Measurements from ENCODE around the gene SIPA1L3.

SIPA1L3 gene

GRCh38 chr19:37981785-37982475 is 74.9 kb downstream of the SIPA1L3 start:
- TF ChIP-seq CTCF (IDR thresholded peaks at IDR 0.05; ENCODE audit: low read depth, low read length) = no peak
- DNase-seq (ENCODE audit: low read depth in 2 of 2) = no peak
- no peak overlapping the region for H3K4me3 ChIP-seq (replicated peaks in 1 of 2; ENCODE audit: low read depth in 2 of 2, low read length in 2 of 2)

GRCh38 chr19:37982655-37983054 is 75.6 kb downstream of the SIPA1L3 start:
- no peak overlapping the region for H3K4me3 ChIP-seq (replicated peaks in 1 of 2; ENCODE audit: low read depth in 2 of 2, low read length in 2 of 2)
- TF ChIP-seq CTCF (IDR thresholded peaks at IDR 0.05; ENCODE audit: low read depth, low read length) = no peak
- no peak for DNase-seq (ENCODE audit: low read depth in 2 of 2)

- DNase-seq (ENCODE audit: low read depth in 2 of 2) = no peak
- no peak overlapping the region for H3K4me3 ChIP-seq (replicated peaks in 1 of 2; ENCODE audit: low read depth in 2 of 2, low read length in 2 of 2)
- TF ChIP-seq CTCF (IDR thresholded peaks at IDR 0.05; ENCODE audit: low read depth, low read length) = no peak
Measured at GRCh38 chr19:37983153-37983552, 76.1 kb downstream of the SIPA1L3 start.

GRCh38 chr19:37983916-37984315 is 76.9 kb downstream of the SIPA1L3 start:
- no peak overlapping the region for H3K4me3 ChIP-seq (replicated peaks in 1 of 2; ENCODE audit: low read depth in 2 of 2, low read length in 2 of 2)
- no peak for DNase-seq (ENCODE audit: low read depth in 2 of 2)
- no peak for TF ChIP-seq CTCF (IDR thresholded peaks at IDR 0.05; ENCODE audit: low read depth, low read length)

- no peak for TF ChIP-seq CTCF (IDR thresholded peaks at IDR 0.05; ENCODE audit: low read depth, low read length)
- no peak overlapping the region for H3K4me3 ChIP-seq (replicated peaks in 1 of 2; ENCODE audit: low read depth in 2 of 2, low read length in 2 of 2)
- no peak for DNase-seq (ENCODE audit: low read depth in 2 of 2)
Measured at GRCh38 chr19:37986048-37986750, 79.2 kb downstream of the SIPA1L3 start.

GRCh38 chr19:37987356-37988332 is 80.6 kb downstream of the SIPA1L3 start:
- peak; percentile 23 for TF ChIP-seq CTCF (IDR thresholded peaks at IDR 0.05; ENCODE audit: low read depth, low read length)

More at GRCh38 chr19:37987356-37988332, 80.6 kb downstream of the SIPA1L3 start:
- no peak overlapping the region for H3K4me3 ChIP-seq (replicated peaks in 1 of 2; ENCODE audit: low read depth in 2 of 2, low read length in 2 of 2)
- no peak for DNase-seq (ENCODE audit: low read depth in 2 of 2)

Data from cardiac fibroblast (primary cell).